Measurements from ENCODE around the gene AIFM2. TPM values are rescaled to one million over a fixed set of nuclear protein-coding genes. Genes with fewer than 3 reads are reported as not detected.
"Not testable (repeated sequence)": the region's sequence is repeated elsewhere in the genome, so short reads cannot be mapped to it uniquely, and the experiment has no call there.

The AIFM2 gene
- total and polyA plus RNA-seq, 10 donors = 4.3 to 9.4 (median 7.4) TPM

- 82 to 91% (median 87%) methylated on average over 6 of the region's 6 CpGs for WGBS, 5 donors
- TF ChIP-seq POLR2A (IDR thresholded peaks at IDR 0.05) = no peak
- TF ChIP-seq, protein P1, sequence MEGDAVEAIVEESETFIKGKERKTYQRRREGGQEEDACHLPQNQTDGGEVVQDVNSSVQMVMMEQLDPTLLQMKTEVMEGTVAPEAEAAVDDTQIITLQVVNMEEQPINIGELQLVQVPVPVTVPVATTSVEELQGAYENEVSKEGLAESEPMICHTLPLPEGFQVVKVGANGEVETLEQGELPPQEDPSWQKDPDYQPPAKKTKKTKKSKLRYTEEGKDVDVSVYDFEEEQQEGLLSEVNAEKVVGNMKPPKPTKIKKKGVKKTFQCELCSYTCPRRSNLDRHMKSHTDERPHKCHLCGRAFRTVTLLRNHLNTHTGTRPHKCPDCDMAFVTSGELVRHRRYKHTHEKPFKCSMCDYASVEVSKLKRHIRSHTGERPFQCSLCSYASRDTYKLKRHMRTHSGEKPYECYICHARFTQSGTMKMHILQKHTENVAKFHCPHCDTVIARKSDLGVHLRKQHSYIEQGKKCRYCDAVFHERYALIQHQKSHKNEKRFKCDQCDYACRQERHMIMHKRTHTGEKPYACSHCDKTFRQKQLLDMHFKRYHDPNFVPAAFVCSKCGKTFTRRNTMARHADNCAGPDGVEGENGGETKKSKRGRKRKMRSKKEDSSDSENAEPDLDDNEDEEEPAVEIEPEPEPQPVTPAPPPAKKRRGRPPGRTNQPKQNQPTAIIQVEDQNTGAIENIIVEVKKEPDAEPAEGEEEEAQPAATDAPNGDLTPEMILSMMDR (IDR thresholded peaks at IDR 0.05 in 8 of 11, conservative IDR thresholded peaks at IDR 0.05 in 3 of 11) = no peak
- no peak for TF ChIP-seq POLR2AphosphoS5 (IDR thresholded peaks at IDR 0.05)
Measured at GRCh38 chr10:70084189-70084588, 48.4 kb downstream of the AIFM2 start.

GRCh38 chr10:70080789-70081188 is 51.8 kb downstream of the AIFM2 start:
- H3K9me3 ChIP-seq; DNase-seq; intact Hi-C loops (cut with DNase I; ENCODE audit: low total_unique reads); H3K27ac ChIP-seq; H3K27me3 ChIP-seq (replicated peaks in 1 of 7); H3K36me3 ChIP-seq; H3K4me1 ChIP-seq; H3K4me3 ChIP-seq: not testable (repeated sequence)
- 83 to 100% (median 90%) methylated on average over 2 of the region's 2 CpGs for WGBS, 5 donors

More at GRCh38 chr10:70084189-70084588, 48.4 kb downstream of the AIFM2 start:
- Histone ChIP-seq H3K36me3 (no peaks in the 10 kb centered on the region), H3K4me1 (no peaks in the 10 kb centered on the region), H3K9me3 (no peaks in the 10 kb centered on the region), H3K27ac (no peak overlapping the region), H3K27me3 (replicated peaks in 1 of 7) (no peaks in the 10 kb centered on the region), H3K4me3 (no peak overlapping the region)
- intact Hi-C loops (cut with DNase I; ENCODE audit: low total_unique reads) = no loop called here
- DNase-seq = no peak

DNA sequence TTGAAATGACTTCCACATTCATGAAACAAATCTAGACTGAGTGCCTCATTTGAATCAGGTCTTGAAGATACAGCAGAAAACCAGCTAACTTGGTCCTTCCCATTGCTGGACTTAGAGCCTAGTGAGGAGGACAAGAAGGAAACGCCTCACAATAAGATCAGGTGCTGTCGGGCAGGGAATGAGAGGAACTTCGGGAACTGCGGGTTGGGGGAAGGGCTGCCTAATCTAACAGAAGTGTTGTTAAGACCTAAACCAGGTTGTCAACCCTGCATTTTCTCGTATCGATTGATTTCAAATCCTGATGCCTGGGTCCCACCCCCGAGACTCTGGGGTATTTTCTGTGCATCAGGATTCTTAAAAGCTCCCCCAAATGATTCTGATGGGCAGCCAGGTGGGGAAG is 53.7 kb downstream of the AIFM2 start:
- Histone ChIP-seq H3K4me1 (no peaks in the 10 kb centered on the region), H3K9me3 (no peaks in the 10 kb centered on the region), H3K36me3 (no peaks in the 10 kb centered on the region), H3K4me3 (no peak overlapping the region), H3K27ac (no peak overlapping the region), H3K27me3 (replicated peaks in 1 of 7) (peaks cover 0 to 3% (median 0%) of the 10 kb centered on the region in 7 donors)
- 75 to 93% (median 92%) methylated on average over 7 of the region's 7 CpGs for WGBS, 5 donors
- TF ChIP-seq POLR2AphosphoS5 (IDR thresholded peaks at IDR 0.05) = no peak
- TF ChIP-seq, protein P1 (IDR thresholded peaks at IDR 0.05 in 8 of 11, conservative IDR thresholded peaks at IDR 0.05 in 3 of 11) = no peak
- no peak for TF ChIP-seq POLR2A (IDR thresholded peaks at IDR 0.05)
- DNase-seq = no peak
- intact Hi-C loops (cut with DNase I; ENCODE audit: low total_unique reads) = no loop called here

- intact Hi-C loops (cut with DNase I; ENCODE audit: low total_unique reads) = no loop called here
- TF ChIP-seq, protein P1 (IDR thresholded peaks at IDR 0.05 in 8 of 11, conservative IDR thresholded peaks at IDR 0.05 in 3 of 11) = no peak
- TF ChIP-seq POLR2A (IDR thresholded peaks at IDR 0.05) (no peak), POLR2AphosphoS5 (IDR thresholded peaks at IDR 0.05) (no peak)
- no peak overlapping the region for H3K4me3 ChIP-seq
- DNase-seq = no peak
- no peaks in the 10 kb centered on the region for H3K4me1 ChIP-seq
- H3K27me3 ChIP-seq (replicated peaks in 1 of 7) = peaks cover 0 to 3% (median 0%) of the 10 kb centered on the region in 7 donors
- H3K36me3 ChIP-seq = no peaks in the 10 kb centered on the region
- H3K27ac ChIP-seq = no peak overlapping the region
- H3K9me3 ChIP-seq = no peaks in the 10 kb centered on the region
- WGBS, 5 donors = 89 to 98% (median 91%) methylated on average over 5 of the region's 5 CpGs
Measured at GRCh38 chr10:70078329-70078728, 54.3 kb downstream of the AIFM2 start.

GRCh38 chr10:70074971-70075370 is 57.7 kb downstream of the AIFM2 start:
- H3K4me3 ChIP-seq = no peak overlapping the region
- H3K36me3 ChIP-seq = no peaks in the 10 kb centered on the region
- DNase-seq = no peak
- peaks cover 0 to 3% (median 0%) of the 10 kb centered on the region in 7 donors for H3K27me3 ChIP-seq (replicated peaks in 1 of 7)
- 88 to 94% (median 91%) methylated on average over 2 of the region's 2 CpGs for WGBS, 5 donors
- intact Hi-C loops (cut with DNase I; ENCODE audit: low total_unique reads) = no loop called here
- H3K9me3 ChIP-seq = no peaks in the 10 kb centered on the region
- no peaks in the 10 kb centered on the region for H3K4me1 ChIP-seq
- TF ChIP-seq POLR2AphosphoS5 (IDR thresholded peaks at IDR 0.05) = no peak
- TF ChIP-seq POLR2A (IDR thresholded peaks at IDR 0.05) = no peak
- TF ChIP-seq, protein P1 (IDR thresholded peaks at IDR 0.05 in 8 of 11, conservative IDR thresholded peaks at IDR 0.05 in 3 of 11) = no peak
- H3K27ac ChIP-seq = no peak overlapping the region
